ENCODE results near the gene BORCS8. TPM values are rescaled to one million over a fixed set of nuclear protein-coding genes. Genes with fewer than 3 reads are reported as not detected.

BORCS8 gene
- total RNA-seq, 2 donors from 2014 or later: 18.0 to 26.9 TPM

GRCh38 chr19:19217099-19217498 lies 25.1 kb upstream of the BORCS8 start:
- intact Hi-C loops (cut with DNase I): no loop called here
- Histone ChIP-seq H3K36me3 (no peaks in the 10 kb centered on the region), H3K4me3 (no peak overlapping the region), H3K27me3 (replicated peaks; ENCODE audit: insufficient read depth) (peaks cover 14% of the 10 kb centered on the region), H3K27ac (no peak overlapping the region), H3K9me3 (no peaks in the 10 kb centered on the region), H3K4me1 (replicated peaks) (no peaks in the 10 kb centered on the region)
- no peak for TF ChIP-seq CTCF (IDR thresholded peaks at IDR 0.05)
- no peak for TF ChIP-seq POLR2AphosphoS5 (IDR thresholded peaks at IDR 0.05)
- no peak for TF ChIP-seq POLR2A (IDR thresholded peaks at IDR 0.05)
- whole genome bisulfite sequencing: 52% methylated on average over 4 of the region's 4 CpGs
- DNase-seq (ENCODE audit: low spot score): no peak

GRCh38 chr19:19215792-19216191 lies 23.8 kb upstream of the BORCS8 start:
- intact Hi-C loops (cut with DNase I): no loop called here
- WGBS: 72% methylated on average over 4 of the region's 4 CpGs
- no peak overlapping the region for H3K27ac ChIP-seq

GRCh38 chr19:19214892-19215291 lies 22.9 kb upstream of the BORCS8 start:
- no peaks in the 10 kb centered on the region for H3K4me1 ChIP-seq (replicated peaks)
- H3K36me3 ChIP-seq: no peaks in the 10 kb centered on the region
- no peaks in the 10 kb centered on the region for H3K9me3 ChIP-seq
- WGBS: 4% methylated on average over 8 of the region's 8 CpGs
- DNase-seq (ENCODE audit: low spot score): no peak
- TF ChIP-seq POLR2A (IDR thresholded peaks at IDR 0.05) (no peak), POLR2AphosphoS5 (IDR thresholded peaks at IDR 0.05) (no peak), CTCF (IDR thresholded peaks at IDR 0.05) (no peak)
- intact Hi-C loops (cut with DNase I): no loop called here
- no peak overlapping the region for H3K27ac ChIP-seq
- no peak overlapping the region for H3K4me3 ChIP-seq
- peaks cover 24% of the 10 kb centered on the region for H3K27me3 ChIP-seq (replicated peaks; ENCODE audit: insufficient read depth)

More at GRCh38 chr19:19215792-19216191, 23.8 kb upstream of the BORCS8 start:
- Histone ChIP-seq H3K4me1 (replicated peaks) (no peaks in the 10 kb centered on the region), H3K4me3 (no peak overlapping the region), H3K27me3 (replicated peaks; ENCODE audit: insufficient read depth) (peaks cover 24% of the 10 kb centered on the region), H3K36me3 (no peaks in the 10 kb centered on the region), H3K9me3 (no peaks in the 10 kb centered on the region)
- TF ChIP-seq POLR2AphosphoS5 (IDR thresholded peaks at IDR 0.05) (no peak), CTCF (IDR thresholded peaks at IDR 0.05) (no peak), POLR2A (IDR thresholded peaks at IDR 0.05) (no peak)
- no peak for DNase-seq (ENCODE audit: low spot score)

DNA sequence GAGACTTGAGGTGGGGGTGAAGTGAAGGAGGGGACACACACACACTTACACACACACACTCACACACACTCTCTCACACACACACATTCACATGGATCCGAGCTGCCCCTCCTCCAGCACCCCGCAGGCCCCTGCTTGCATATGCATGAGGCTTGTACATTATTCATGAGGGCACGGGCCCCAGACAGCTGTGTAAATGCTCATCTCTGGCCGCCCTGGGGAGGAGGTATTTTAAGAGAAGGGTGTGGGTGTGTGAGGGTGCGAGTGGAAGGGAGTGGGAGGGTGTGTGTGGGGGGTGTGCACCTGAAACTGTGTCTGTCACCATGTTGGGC lies 22.2 kb upstream of the BORCS8 start:
- no peak for DNase-seq (ENCODE audit: low spot score)
- WGBS: 2% methylated on average over 5 of the region's 5 CpGs
- no peak for TF ChIP-seq POLR2AphosphoS5 (IDR thresholded peaks at IDR 0.05)
- no peak for TF ChIP-seq CTCF (IDR thresholded peaks at IDR 0.05)
- TF ChIP-seq POLR2A (IDR thresholded peaks at IDR 0.05): no peak

DNA sequence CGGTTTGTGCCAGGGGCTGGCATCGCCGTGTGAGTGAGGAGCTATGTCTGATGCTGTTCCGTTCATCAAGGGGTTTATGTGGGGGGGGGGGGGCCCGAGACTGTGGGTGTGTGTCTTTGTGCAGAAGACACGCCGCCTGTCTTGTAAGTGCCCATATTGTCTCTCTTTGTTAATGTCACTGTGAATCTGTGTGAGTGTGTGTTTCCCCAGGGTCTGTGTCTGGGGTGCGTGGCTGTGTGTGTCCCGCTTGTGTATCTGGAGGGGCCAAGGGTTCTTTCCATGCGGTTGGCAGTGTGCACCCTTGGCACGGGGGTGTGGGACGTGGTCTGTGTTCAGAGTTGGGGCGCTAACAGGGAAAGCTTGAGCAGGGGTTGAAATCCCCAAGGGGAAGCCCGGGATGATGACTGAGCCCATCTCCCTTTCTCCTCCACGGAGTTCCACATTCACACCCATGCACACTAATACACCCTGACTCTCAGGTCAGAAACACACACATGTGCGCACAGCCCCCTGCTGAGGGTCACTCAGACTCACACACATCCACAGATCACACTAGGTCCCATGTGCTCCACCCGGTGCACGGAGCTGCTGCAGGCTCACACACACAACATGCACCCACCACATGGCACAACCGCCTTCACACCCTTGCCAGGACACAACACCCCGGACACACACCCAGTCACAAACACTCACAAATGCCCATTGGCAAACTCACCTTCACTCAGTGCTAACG lies 21.6 kb upstream of the BORCS8 start:
- H3K36me3 ChIP-seq: no peaks in the 10 kb centered on the region
- intact Hi-C loops (cut with DNase I): no loop called here
- TF ChIP-seq POLR2A (IDR thresholded peaks at IDR 0.05) (no peak), CTCF (IDR thresholded peaks at IDR 0.05) (no peak), POLR2AphosphoS5 (IDR thresholded peaks at IDR 0.05) (no peak)
- DNase-seq (ENCODE audit: low spot score): no peak
- peaks cover 24% of the 10 kb centered on the region for H3K27me3 ChIP-seq (replicated peaks; ENCODE audit: insufficient read depth)
- H3K4me1 ChIP-seq (replicated peaks): no peaks in the 10 kb centered on the region
- 37% methylated on average over 21 of the region's 21 CpGs for WGBS
- H3K27ac ChIP-seq: no peak overlapping the region
- no peak overlapping the region for H3K4me3 ChIP-seq
- H3K9me3 ChIP-seq: no peaks in the 10 kb centered on the region

More for the DNA sequence above, 22.2 kb upstream of the BORCS8 start:
- Histone ChIP-seq H3K27ac (no peak overlapping the region), H3K4me3 (no peak overlapping the region), H3K27me3 (replicated peaks; ENCODE audit: insufficient read depth) (peaks cover 24% of the 10 kb centered on the region), H3K36me3 (no peaks in the 10 kb centered on the region), H3K9me3 (no peaks in the 10 kb centered on the region), H3K4me1 (replicated peaks) (no peaks in the 10 kb centered on the region)
- intact Hi-C loops (cut with DNase I): no loop called here

Data from prostate gland (tissue), 2 donors.